KOPT-K1 (cell line): ENCODE results near the gene TRIM47.

Source experiments
- H3K27ac ChIP-seq: fragments of 200-600 bp; sonication (generic); 2 replicates; pipeline ENCODE4 v1.5.1; 2016; ENCODE audit warnings: antibody characterized with exemption, mild to moderate bottlenecking, low read depth, low read length; ENCODE audit not compliant: poor library complexity, severe bottlenecking
- H3K36me3 ChIP-seq: fragments of 200-600 bp; sonication (generic); 2 replicates; pipeline ENCODE4 v1.5.1; 2017; ENCODE audit warnings: antibody characterized with exemption, mild to moderate bottlenecking, low read length, moderate library complexity; ENCODE audit not compliant: insufficient read depth
- H3K9me3 ChIP-seq: fragments of 200-600 bp; sonication (generic); 2 replicates; pipeline ENCODE4 v1.5.1; 2017; ENCODE audit warnings: antibody characterized with exemption, low read length, mild to moderate bottlenecking; ENCODE audit not compliant: insufficient read depth, poor library complexity, severe bottlenecking

Gene TRIM47

GRCh38 chr17:75899353-75899752 is 21.0 kb upstream of the TRIM47 start:
- no peak overlapping the region for H3K27ac ChIP-seq
- peaks cover 61% of the 10 kb centered on the region for H3K36me3 ChIP-seq
- H3K9me3 ChIP-seq: no peaks in the 10 kb centered on the region

- Histone ChIP-seq H3K27ac (no peak overlapping the region), H3K36me3 (peaks cover 66% of the 10 kb centered on the region), H3K9me3 (no peaks in the 10 kb centered on the region)
These were observed 20.4 kb upstream of the TRIM47 start for GRCh38 chr17:75898791-75899190.

GRCh38 chr17:75898065-75898464 is 19.7 kb upstream of the TRIM47 start:
- H3K27ac ChIP-seq: no peak overlapping the region
- H3K36me3 ChIP-seq: peaks cover 64% of the 10 kb centered on the region

DNA sequence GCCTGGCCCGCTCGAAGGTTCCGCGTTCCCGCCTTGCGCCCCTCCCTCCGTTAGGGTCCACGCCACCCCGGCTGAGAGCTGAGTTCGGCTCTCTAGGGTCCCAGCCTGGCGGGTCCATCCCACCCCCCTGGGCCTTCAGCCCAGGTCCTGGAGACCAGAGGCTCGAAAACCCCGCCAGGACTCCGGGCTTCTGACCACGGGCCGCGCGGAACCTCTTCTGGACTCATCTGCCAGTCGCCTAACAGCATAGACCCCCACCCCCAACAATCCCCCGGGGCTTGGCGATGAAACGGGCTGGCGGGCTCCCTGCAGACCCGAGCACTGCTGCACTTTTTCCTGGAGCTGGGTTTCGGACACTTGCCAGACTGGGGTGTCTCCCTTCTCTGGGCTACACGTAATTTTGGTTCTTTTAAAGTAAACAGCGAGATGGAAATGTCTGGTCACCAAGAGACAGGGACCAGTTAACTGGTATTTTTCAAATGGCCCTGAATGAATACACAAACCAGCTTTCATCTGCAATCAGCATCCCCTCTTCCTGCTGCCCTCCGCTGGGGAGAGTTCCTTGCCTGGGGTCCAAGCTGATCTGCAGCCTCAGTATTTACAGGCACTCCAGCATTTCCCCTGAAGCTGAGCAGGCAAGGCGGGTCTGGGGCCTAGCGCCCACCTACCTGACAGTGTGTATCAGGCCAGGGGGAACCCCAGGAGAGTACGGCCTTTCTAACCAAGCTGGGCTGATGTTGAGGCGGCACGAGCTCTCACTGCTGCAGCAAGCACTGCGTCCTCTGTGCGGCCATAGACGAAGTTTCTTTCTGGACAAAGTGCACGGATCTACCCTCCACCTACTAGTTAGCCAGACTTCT is 19.0 kb upstream of the TRIM47 start:
- Histone ChIP-seq H3K9me3 (no peaks in the 10 kb centered on the region), H3K27ac (peak overlapping the region; percentile 83), H3K36me3 (peaks cover 63% of the 10 kb centered on the region)

More at GRCh38 chr17:75898065-75898464, 19.7 kb upstream of the TRIM47 start:
- no peaks in the 10 kb centered on the region for H3K9me3 ChIP-seq

- Histone ChIP-seq H3K36me3 (peaks cover 63% of the 10 kb centered on the region), H3K27ac (peak within 1 kb of the TSS; percentile 83)
These were observed 18.2 kb upstream of the TRIM47 start, which contains the start of gene TRIM65 for GRCh38 chr17:75896415-75897159. Gene TRIM65, minus strand, starts transcription at chr17:75896951. Its CDS starts 14 bp downstream, at chr17:75896937.

DNA sequence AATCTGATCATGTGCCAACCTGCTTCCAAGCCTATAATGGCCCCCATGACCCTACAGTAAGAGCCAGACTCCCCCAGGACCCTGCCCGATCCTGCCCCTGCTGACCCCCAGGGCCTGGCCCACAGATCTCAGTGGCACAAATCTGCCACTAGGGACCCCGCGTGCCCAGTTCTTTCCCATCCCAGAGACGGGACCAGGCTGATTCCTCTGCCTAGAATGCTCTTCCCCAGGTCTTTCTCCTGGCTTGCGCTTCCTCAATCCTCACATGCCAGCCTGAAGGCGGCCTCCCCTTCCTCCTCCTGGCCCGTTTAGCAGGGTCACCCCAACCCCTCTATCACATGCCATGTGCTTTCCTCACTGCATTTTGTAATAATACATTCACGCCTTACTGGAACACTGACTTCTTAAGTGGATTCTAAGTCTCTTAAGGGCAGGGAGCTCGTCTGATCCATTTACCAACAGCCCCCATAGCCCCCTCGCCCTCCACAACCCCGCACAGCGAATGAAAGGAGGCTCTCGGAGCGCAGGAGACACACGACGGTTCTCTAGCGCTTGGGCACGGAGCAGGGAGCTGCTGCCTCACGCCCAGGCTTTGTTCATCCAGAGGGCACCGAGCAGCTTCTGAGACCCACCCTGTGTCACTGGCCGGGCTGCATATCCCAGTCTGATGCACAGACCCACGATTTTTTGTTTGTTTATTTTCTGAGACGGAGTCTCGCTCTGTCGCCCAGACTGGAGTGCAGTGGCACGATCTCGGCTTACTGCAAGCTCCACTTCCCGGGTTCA is 17.2 kb upstream of the TRIM47 start:
- no peaks in the 10 kb centered on the region for H3K9me3 ChIP-seq
- peak overlapping the region; percentile 83 for H3K27ac ChIP-seq
- peaks cover 63% of the 10 kb centered on the region for H3K36me3 ChIP-seq

More at GRCh38 chr17:75896415-75897159, 18.2 kb upstream of the TRIM47 start, which contains the start of gene TRIM65:
- H3K9me3 ChIP-seq: no peaks in the 10 kb centered on the region

DNA sequence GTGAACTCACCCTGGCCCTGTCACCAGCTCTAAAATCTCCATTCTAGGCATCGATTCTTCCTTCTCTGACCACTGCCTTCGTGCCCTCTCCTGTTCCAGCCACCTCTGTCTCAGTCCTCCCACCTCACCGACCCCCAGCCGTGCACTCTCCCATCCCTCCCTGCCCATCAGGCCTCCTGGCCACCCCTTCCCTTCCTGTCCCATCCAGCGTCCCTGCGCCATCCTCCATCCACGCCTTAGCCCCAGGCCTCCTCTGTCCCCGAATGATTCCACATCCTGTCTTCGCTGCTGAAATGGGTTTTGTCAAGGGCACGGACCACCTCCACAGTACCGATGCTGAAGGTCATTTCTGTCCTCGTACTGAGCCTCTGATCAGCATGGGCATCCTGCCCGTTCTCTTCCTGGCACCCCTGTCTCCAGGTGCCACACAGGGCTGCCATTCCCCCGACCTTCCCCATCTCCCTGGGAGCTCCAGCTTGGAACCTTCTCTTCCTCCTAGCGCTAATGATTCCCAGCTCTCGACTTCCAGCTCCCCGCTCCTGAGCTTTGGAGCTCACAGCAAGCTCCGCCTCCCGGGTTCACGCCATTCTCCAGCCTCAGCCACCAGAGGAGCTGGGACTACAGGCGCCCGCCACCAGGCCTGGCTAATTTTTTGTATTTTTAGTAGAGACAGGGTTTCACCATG is 15.8 kb upstream of the TRIM47 start:
- Histone ChIP-seq H3K27ac (no peak overlapping the region), H3K9me3 (no peaks in the 10 kb centered on the region), H3K36me3 (peaks cover 63% of the 10 kb centered on the region)

DNA sequence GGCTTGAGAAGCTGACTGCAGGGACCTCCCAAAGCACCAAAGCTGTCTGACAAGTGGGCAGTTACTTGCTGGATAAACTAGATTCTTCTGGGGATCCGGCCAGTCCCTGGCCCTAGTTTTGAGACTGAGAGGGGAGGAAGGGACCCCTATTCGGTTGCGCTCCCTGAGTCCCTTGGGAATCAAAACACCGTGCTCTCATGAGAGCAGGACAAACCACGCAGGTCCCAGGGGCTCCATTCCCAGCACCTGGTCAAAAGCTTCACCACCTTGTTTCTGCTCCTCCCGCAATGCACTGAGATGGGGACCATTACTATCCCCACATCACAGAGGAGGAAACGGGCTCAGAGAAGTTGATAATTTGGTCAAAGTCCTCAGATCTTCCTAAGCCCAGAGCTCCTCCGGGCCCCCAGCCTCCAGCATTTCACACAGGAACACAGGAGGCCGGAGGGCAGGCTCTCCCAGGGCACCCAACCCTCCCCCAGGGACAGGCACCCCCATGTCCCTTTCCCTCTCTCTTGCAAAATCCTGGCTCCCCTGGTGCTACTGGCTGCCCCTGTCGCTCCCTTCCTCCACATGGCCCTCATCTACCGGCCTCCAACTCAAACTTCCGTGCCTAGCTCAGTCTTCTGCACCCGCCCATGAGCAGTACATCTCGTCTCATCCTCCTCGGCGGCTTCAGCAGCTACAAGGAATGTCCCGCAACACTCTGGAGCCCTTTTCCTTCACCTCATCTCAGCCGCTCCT is 15.1 kb upstream of the TRIM47 start:
- no peaks in the 10 kb centered on the region for H3K9me3 ChIP-seq
- peaks cover 62% of the 10 kb centered on the region for H3K36me3 ChIP-seq
- no peak overlapping the region for H3K27ac ChIP-seq

DNA sequence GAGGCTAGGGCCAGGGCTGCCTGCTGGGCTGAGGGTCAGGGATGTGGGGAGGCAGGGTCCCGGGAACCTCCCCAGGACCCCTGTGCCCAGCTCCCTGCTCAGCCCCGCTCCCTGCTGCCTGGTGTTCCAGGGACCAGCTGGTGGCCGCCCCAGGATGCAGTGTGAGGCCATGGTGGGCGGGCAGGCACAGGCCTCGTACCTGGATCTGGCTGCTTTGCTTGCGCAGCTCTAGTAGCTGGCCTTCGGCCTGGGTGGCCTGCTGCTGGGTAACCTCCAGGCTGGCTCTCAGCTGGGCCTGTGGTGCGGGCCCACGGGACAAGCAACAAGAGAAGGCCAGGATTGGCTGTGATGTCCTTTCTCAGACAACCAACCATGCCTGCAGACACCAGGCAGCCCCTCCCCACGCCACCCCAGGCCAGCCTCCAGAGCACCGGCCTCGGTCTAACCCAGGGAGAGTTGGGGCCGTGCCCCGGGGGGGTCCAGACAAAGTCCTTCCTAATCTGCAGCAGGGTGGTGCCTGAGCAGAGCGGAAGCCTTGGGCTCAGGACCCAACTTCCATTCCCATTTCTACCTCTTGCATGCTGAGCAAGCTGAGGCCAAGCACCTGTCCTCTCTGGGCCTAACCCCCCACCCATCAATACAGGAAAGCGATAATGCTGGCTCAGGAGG is 14.3 kb upstream of the TRIM47 start:
- H3K9me3 ChIP-seq: no peaks in the 10 kb centered on the region
- no peak overlapping the region for H3K27ac ChIP-seq
- peaks cover 56% of the 10 kb centered on the region for H3K36me3 ChIP-seq

DNA sequence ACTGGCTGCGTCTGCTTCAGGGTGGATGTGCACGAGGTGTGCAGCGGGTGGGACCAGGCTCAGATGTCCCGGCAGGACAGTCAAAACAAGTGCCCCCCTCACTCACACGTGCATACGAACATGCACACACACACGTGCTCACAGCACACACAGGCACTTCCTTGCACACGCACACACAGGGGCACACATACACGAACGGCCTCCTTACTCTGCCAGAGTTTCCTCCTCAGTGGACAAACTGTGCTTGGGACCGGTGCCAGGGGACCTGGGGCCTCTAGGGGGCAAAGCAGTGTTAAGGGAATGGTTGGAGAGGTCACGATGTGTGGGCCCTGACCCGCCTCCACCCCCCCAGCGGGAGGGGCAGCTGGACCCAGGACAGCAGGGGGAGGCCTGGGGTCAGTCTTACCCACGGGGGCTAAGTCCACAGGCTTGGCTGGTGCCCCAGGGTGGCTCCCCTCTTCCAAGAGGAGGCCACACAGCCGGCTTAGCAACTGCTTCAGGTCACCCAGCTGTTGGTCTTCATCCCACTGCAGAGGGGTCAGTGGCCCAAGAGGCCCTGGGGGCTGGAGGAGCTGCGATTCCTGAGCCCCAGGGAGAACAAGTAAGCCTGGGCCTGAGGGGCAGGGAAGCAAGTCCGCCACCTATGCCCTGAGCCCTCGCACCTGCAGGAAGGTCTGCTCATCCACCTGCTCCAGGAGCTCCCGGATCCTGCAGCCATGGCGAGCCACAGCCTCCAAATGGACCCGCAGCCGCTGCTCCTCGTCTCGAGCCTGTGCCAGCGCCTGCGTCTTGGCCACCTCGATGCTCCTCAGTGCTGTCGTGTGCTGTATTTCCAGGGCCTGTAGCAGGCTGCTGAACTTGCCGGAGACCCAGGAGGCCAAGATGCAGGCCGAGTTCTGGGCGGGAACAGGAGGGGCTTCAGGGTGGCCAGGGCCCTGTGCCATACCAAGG is 13.5 kb upstream of the TRIM47 start:
- Histone ChIP-seq H3K36me3 (peaks cover 51% of the 10 kb centered on the region), H3K27ac (no peak overlapping the region), H3K9me3 (no peaks in the 10 kb centered on the region)

DNA sequence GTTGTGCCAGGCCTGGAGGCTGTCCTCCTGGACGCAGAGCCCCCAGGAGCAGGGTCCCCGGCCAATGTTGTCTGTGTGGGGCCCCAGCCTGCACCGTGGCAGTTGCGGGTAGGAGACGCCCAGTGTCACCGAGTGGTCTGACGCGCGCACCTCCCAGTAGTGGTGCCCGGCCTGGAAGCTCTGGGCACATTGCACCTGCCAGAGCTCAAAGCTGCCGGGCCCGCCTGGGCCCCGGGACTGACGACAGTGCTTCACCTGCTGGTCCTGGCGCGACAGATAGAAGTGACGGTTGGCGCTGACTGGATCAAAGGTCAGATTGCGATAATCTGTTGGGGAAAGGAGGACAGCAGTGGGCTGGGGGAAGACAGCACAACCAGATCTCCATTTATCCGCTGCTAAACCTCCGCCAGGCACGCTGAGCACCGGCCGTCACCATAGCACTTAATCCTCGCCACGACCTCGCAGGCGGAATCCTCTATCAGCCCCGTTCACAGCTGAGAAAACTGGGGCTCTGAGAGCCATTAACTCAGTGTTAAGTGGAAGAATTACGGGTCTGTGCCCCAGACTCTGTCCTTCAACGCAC is 12.7 kb upstream of the TRIM47 start:
- Histone ChIP-seq H3K36me3 (peaks cover 51% of the 10 kb centered on the region), H3K27ac (no peak overlapping the region)

GRCh38 chr17:75889454-75889853 is 11.1 kb upstream of the TRIM47 start:
- Histone ChIP-seq H3K36me3 (peaks cover 51% of the 10 kb centered on the region), H3K27ac (no peak overlapping the region), H3K9me3 (no peaks in the 10 kb centered on the region)

More for the DNA sequence above, 12.7 kb upstream of the TRIM47 start:
- H3K9me3 ChIP-seq: no peaks in the 10 kb centered on the region
